ENCODE results near the gene SPATA24.

SPATA24 gene

GRCh38 chr5:139392678-139393496 lies 11.0 kb downstream of the SPATA24 start:
- H3K4me3 ChIP-seq (ENCODE audit: low read depth in 1 of 2, low read length in 2 of 2), result peak overlapping the region; percentile 65 to 75; a peak in 3 of 4 replicates
- H3K4me1 ChIP-seq (ENCODE audit: insufficient read depth, low read length), result peaks cover 64% of the 10 kb centered on the region
- H4K20me1 ChIP-seq (ENCODE audit: insufficient read depth, low read length), result peaks cover 38% of the 10 kb centered on the region
- DNase-seq (peak; percentile 91), ATAC-seq (ENCODE audit: insufficient read depth, low read depth) (peak; percentile 54)
- H3K4me2 ChIP-seq (ENCODE audit: insufficient read depth, low read length), result peak overlapping the region; percentile 96
- no peaks in the 10 kb centered on the region for H3K9me3 ChIP-seq (ENCODE audit: insufficient read depth, low read length, severe bottlenecking)
- peak overlapping the region; percentile 99 for H3K27ac ChIP-seq (ENCODE audit: low read length)
- peak overlapping the region; percentile 70 for H2AFZ ChIP-seq (ENCODE audit: low read depth, low read length)
- peaks cover 51% of the 10 kb centered on the region for H3K36me3 ChIP-seq (ENCODE audit: insufficient read depth, low read length)
- H3K9ac ChIP-seq (ENCODE audit: low read depth, low read length), result peak overlapping the region; percentile 87
- TF ChIP-seq, protein P1, sequence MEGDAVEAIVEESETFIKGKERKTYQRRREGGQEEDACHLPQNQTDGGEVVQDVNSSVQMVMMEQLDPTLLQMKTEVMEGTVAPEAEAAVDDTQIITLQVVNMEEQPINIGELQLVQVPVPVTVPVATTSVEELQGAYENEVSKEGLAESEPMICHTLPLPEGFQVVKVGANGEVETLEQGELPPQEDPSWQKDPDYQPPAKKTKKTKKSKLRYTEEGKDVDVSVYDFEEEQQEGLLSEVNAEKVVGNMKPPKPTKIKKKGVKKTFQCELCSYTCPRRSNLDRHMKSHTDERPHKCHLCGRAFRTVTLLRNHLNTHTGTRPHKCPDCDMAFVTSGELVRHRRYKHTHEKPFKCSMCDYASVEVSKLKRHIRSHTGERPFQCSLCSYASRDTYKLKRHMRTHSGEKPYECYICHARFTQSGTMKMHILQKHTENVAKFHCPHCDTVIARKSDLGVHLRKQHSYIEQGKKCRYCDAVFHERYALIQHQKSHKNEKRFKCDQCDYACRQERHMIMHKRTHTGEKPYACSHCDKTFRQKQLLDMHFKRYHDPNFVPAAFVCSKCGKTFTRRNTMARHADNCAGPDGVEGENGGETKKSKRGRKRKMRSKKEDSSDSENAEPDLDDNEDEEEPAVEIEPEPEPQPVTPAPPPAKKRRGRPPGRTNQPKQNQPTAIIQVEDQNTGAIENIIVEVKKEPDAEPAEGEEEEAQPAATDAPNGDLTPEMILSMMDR (IDR thresholded peaks at IDR 0.05; ENCODE audit: borderline replicate concordance, extremely low read depth, low read length, poor library complexity, severe bottlenecking), result peak; percentile 84
- TF ChIP-seq EZH2 (IDR thresholded peaks at IDR 0.05; ENCODE audit: borderline replicate concordance, low read depth, low read length, severe bottlenecking), result no peak
- no peaks in the 10 kb centered on the region for H3K27me3 ChIP-seq (ENCODE audit: insufficient read depth, low read length, poor library complexity)
- H3K79me2 ChIP-seq (ENCODE audit: insufficient read depth, low read length), result peaks cover 81% of the 10 kb centered on the region

- DNase-seq (no peak), ATAC-seq (ENCODE audit: insufficient read depth, low read depth) (peak; percentile 29)
- Histone ChIP-seq H3K79me2 (ENCODE audit: insufficient read depth, low read length) (peaks cover 87% of the 10 kb centered on the region), H3K9me3 (ENCODE audit: insufficient read depth, low read length, severe bottlenecking) (no peaks in the 10 kb centered on the region), H3K27ac (ENCODE audit: low read length) (peak overlapping the region; percentile 99), H3K36me3 (ENCODE audit: insufficient read depth, low read length) (peaks cover 57% of the 10 kb centered on the region), H3K27me3 (ENCODE audit: insufficient read depth, low read length, poor library complexity) (no peaks in the 10 kb centered on the region), H3K4me3 (ENCODE audit: low read depth in 1 of 2, low read length in 2 of 2) (peak overlapping the region; percentile 65 to 75), H3K9ac (ENCODE audit: low read depth, low read length) (peak overlapping the region; percentile 87), H3K4me2 (ENCODE audit: insufficient read depth, low read length) (peak overlapping the region; percentile 96), H2AFZ (ENCODE audit: low read depth, low read length) (peak overlapping the region; percentile 70), H4K20me1 (ENCODE audit: insufficient read depth, low read length) (peaks cover 44% of the 10 kb centered on the region), H3K4me1 (ENCODE audit: insufficient read depth, low read length) (peaks cover 70% of the 10 kb centered on the region)
- no peak for TF ChIP-seq EZH2 (IDR thresholded peaks at IDR 0.05; ENCODE audit: borderline replicate concordance, low read depth, low read length, severe bottlenecking)
- TF ChIP-seq, protein P1 (IDR thresholded peaks at IDR 0.05; ENCODE audit: borderline replicate concordance, extremely low read depth, low read length, poor library complexity, severe bottlenecking), result no peak
Observed at GRCh38 chr5:139392324-139392677, 11.6 kb downstream of the SPATA24 start.

- Histone ChIP-seq H3K27ac (ENCODE audit: low read length) (peak overlapping the region; percentile 99), H3K9ac (ENCODE audit: low read depth, low read length) (peak overlapping the region; percentile 87), H2AFZ (ENCODE audit: low read depth, low read length) (peak overlapping the region; percentile 70), H3K4me1 (ENCODE audit: insufficient read depth, low read length) (peaks cover 72% of the 10 kb centered on the region), H3K4me2 (ENCODE audit: insufficient read depth, low read length) (peak overlapping the region; percentile 96), H3K9me3 (ENCODE audit: insufficient read depth, low read length, severe bottlenecking) (no peaks in the 10 kb centered on the region), H3K4me3 (ENCODE audit: low read depth in 1 of 2, low read length in 2 of 2) (peak overlapping the region; percentile 65 to 75), H3K79me2 (ENCODE audit: insufficient read depth, low read length) (peaks cover 92% of the 10 kb centered on the region), H4K20me1 (ENCODE audit: insufficient read depth, low read length) (peaks cover 44% of the 10 kb centered on the region), H3K36me3 (ENCODE audit: insufficient read depth, low read length) (peaks cover 57% of the 10 kb centered on the region), H3K27me3 (ENCODE audit: insufficient read depth, low read length, poor library complexity) (no peaks in the 10 kb centered on the region)
- DNase-seq (peak; percentile 80), ATAC-seq (ENCODE audit: insufficient read depth, low read depth) (peak; percentile 12)
- no peak for TF ChIP-seq EZH2 (IDR thresholded peaks at IDR 0.05; ENCODE audit: borderline replicate concordance, low read depth, low read length, severe bottlenecking)
- TF ChIP-seq, protein P1 (IDR thresholded peaks at IDR 0.05; ENCODE audit: borderline replicate concordance, extremely low read depth, low read length, poor library complexity, severe bottlenecking), result no peak
Observed at GRCh38 chr5:139391570-139392323, 12.1 kb downstream of the SPATA24 start.
